RPMI8226 (cell line): ENCODE data around the gene GMDS.

Source experiments
- DNase-seq: peaks from one replicate; pipeline ENCODE4 v3.0.0-alpha.2; 2015

Gene GMDS

DNA sequence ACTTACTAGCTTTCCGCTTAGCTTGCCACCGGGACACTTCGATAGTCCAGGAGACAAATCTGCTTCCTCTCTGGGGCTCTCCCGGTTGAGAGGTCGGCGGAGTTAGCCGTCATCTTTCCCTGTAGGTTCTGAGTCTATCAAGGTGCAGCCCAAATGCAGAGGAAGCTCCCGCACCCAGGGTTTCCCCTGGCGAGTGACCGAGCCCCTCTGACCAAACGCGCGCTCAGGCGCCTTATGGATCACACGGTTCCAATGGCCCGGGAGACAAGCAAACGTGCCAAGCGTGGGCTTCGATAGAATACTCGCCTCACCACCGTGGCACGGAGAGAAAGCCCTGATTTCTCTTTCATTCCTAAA, 651.5 kb downstream of the GMDS start:
- no peak for DNase-seq

DNA sequence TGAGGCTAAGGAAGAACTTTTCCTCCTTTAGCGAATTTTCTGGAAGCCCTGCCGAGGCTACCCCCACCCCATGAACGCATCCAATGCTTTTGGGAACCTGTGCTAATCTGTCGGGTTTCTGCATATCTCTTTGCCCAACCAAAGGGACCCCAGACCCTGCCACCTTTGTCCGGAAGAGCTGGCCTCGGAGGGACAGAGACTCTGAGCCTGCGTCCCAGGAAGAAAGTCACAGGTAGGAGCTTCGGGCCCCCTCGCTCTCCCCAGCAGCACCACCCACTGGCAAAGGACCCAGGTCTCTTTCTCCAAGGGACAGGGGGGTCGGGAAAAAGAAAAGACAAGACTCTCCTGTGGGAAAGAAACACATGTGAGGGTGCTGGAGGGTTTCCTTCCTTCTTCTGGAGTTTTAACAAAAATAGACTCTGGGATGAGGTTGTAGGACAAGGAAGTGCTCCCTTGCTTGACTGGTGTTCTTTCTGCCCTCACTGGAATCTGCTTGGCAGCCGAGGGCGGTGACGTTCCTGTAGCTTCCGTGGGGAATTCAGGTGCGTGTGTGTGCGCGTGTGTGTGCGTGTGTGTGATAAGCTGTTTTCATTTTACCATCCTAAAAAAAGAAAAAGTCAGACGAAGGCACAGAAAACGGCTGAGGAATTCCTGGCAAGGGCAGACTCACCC, 652.0 kb downstream of the GMDS start:
- no peak for DNase-seq

DNA sequence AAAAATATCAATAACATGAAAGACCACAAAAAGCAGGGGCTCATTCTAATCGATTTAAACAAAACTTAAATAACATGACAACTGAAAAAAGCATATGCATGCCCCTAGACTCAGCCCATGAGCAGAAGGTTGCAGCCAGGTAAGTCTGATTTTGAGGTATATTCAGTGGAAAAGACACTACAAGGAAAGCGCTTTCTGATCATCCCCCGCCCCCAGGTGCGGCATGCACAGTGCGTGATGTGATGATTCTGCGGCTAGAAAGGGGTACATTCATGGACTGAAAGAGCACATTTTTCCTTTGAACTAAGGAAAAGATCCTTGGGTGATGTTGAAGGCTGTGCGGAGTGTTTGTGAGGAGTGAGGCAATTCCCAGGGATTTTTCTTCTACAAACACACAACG, 652.6 kb downstream of the GMDS start:
- no peak for DNase-seq

DNA sequence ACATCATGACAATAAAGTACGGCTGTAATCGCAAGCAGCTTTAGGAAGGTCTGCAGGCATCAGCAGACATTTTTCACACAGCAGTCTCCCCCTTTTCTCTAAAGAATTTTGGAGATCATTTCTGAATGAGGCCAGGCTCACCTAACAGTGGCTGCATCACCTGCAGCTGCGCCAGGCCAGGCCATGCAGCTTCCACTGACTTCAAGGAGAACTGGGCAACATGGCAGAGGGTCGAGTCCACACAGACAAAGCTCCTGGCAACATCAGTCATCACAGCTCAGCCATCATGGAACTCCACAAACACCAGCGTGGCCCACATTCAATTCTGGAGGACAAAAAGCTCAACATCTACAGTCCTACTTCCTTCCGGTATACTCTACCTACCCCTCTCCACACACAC, 653.5 kb downstream of the GMDS start:
- DNase-seq = no peak

DNA sequence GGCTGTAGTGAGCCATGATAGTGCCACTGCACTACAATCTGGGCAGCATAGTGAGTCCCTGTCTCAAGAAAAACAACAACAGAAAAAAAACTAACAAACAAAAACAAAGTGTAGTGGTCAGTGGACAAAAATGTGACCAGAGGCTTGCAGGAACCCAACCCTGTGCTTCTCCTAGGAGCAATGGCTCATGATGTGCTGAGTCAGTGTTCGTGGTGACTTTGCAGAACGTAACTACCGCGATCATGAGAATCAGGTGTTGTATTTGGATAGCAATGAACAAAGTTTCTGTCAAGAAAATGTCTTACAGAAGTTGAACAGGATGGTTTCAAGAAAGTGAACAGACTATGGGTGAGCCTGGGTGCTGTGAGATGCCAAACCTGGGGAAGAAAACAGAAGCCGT, 654.2 kb downstream of the GMDS start:
- DNase-seq = no peak

DNA sequence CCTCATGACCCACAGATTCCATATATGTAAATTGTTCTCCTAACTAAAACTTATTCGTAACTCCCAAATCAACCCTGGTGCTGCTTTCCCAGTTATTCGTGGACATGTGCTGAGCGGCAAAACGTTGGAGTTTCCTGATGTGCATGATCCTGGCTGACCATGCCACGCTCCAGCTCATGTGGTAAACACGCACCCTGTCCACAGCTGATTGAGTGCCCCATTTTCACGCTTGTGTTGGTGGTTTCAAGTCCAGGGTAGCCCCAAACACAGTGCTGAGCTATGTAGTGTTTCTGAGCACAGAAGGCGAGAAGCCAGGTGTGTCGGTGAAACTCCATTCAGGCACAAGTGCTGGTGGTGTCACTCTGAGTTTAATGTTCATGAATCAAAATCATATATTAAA, 654.8 kb downstream of the GMDS start:
- no peak for DNase-seq

DNA sequence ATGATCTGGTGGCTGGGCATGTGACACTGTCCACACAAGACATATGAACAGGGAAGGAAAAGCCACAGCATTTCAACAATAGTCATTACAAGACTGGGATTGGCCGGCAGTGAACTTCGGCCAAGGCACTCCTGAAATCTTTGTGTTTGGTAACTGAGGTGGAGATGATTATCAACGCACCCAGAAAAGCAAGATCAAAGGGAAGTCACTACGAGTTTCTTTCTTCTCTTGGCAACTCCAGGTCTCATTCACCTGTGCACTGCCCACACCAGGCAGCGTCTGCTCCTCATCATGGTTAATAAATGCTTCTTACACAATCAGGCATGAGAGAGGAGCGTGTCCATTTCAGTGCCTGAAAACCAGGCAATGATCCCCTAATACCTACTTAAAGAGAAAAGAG, 656.2 kb downstream of the GMDS start:
- no peak for DNase-seq

DNA sequence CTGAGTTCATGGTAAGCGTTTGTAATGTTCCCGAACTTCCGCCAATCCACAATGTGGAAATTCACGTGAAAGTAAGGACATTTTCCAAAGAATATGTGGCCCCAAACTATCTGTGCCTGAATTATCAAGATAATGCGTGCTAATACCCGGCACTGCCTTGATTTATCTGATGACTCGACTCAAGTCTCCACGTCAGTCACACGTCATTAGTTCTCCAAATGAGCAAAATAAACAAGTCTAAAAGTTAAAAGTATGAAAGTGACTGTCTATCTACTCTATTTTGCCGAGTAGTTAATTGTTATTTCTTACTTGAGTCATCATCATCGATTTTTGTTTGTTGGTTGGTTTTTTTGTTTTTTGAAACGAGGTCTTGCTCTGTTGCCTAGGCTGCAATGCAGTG, 657.4 kb downstream of the GMDS start:
- no peak for DNase-seq

DNA sequence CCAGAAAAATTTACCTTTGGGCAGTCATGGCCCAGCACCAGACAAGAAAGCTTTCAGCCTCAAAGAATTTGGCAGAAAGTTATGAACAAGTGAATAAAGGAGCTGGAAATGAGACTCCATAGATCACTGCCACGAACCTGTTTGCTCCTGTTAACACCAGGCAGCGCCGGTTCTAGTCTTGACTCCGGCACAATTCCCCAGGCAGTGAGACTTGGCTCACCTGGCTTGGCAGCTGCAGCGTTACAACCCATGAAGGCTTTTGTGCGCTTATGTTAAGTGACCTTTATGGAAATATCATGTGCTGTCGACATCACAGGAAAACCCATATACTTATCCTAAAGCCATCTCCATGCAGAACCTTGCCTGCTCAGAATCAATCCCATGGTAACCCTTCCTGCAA, 657.9 kb downstream of the GMDS start:
- no peak for DNase-seq

DNA sequence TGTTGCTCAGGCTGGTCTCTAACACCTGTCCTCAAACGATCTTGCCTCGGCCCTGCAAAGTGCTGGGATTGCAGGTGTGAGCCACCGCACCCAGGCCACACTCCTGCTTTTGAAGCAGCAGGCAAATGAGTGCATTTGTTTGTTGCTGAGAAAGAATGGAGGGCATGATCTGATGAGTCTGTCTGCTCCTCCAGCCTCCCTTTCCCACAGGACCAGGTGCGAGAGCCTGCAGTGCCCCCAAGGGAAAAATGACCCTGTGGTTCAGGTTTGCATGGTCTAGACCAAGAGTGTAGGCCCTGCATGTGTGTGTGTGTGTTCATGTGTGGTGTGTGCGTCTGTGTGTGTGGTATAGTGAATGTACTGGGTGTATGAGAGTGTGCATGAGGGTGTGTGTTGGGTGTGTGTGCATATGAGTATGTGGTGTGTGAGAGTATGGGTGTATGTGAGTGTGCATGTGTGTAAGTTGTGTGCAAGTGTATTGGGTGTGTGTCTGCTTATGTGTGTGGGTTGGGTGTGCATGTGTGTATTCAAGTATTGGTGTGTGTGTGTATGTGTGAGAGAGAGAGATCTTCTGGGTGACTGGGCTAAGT, 658.4 kb downstream of the GMDS start:
- DNase-seq = no peak

DNA sequence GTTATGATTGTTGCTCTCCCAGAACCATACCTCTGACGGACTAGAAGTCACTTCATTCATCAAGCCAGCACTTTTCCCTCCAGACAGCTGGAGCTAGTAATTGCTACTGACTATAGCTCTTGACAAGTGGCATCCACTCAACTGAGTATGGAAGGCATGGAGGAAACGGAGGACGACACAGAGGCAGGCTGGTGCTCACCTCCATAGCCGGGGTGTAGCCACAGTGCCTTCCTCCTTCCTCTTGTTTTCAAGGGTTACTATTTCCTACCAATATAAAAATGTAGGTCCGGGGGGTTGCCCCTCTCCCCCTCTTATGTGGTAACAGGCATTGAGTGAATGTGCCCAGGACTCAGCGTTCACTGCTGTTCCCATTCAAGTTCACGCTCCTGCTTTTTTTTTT, 659.1 kb downstream of the GMDS start:
- DNase-seq = no peak

DNA sequence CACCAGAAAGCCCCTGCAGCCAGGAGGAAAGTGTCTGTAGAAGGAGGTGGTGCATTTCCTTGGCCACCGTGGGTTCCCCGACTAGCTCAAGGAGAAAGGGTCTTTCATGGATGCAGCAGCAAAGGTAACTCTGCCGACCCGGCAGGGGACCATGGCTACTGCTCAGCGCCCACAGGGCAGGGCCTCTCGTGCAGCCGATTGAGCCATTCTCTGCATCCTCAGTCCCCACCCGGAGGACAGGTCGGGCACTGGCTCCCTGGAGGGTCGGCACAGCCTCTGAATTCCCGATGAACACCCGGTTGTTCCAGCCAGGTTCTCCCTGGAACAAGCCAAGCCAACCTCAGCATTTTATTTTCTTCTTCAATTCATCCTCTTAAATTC, 659.7 kb downstream of the GMDS start:
- no peak for DNase-seq

DNA sequence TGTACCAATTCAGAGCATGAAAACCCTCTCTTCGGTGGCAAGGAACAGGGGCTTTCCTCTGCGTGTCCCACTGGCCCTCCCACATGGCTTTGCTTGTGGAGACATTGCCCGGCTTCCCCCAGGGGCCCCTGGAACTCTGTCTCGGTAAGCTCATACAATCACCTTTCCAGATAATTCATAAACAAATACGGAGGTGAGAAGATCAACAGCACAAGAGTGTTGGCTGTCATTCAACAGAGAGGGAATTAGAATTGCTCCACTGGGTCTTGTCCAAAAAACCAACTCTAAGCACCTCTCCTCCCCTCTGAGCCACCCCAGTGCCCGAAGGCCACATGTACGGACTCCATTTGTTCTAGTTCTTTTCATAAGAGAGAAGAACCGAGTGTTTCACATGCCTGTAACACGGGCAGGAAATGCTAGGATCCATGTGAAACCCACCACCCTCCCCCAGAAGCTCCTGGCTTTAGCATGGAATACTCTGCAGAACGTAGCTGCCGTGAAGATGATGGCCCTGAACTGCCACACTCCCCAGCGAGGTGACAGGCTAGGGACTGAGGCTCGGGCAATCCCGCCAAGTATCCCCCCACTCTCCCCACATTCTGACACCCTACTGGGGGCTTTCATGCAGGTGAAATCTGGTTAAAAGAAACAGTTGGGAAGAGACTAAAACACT, 660.3 kb downstream of the GMDS start:
- DNase-seq = no peak

DNA sequence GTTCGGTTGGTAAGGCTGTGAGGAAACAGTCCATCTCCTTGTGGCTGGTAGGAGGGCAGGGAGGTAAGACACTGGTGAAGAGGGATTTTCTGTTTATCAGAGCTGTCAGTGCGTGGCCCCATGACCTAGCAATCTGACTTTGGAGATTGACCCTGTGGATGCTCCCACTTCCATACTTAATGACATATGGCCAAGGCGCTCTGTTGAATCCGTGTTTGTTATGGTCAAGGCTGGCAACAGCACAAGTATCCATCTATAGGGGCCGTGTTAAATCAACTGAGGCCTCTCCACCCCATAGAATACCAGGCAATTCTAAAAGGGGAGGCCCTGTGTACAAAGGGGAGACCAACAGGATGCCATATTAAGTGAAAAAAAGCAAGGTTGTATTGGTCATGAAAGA, 661.3 kb downstream of the GMDS start:
- DNase-seq = no peak

DNA sequence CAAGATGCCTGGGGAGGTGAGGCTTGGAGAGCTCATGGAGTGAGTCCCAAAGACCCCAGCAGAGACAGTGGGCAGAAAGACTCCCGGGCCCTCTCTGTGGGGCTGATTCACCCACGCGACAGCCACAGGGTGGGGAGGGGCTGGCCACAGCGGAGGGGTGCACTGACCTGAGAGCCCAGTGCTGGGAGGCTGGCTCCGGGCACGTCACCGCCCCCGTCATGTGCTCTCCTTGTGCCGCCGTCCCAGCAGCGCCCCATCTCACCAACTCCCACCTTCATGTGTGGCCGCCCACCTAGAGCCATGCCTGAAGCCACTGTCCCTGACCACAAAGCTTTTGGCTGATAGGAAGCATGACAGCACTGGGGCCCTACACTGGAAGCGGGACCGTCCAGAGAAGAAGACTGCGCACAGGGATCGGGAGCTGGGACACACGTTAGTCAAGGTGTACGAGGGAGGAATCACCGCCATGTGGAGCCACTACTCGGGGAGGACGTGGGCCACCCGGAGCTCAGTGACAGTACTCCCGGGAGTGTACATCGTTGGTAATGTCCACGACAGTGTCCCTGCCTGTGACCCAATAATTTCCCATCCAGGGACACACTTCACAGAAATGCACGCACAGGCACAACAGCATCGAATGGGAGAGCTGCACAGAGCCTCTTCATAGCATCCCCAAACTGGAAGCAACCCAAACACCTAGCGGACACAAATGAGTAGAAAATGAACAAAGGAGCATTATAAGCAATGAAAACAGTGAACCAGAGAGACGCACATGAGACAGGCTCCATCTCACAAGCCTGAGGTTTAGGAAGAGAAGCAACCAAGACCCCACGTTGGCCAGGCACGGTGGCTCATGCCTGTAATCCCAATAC, 664.0 kb downstream of the GMDS start:
- DNase-seq = no peak

DNA sequence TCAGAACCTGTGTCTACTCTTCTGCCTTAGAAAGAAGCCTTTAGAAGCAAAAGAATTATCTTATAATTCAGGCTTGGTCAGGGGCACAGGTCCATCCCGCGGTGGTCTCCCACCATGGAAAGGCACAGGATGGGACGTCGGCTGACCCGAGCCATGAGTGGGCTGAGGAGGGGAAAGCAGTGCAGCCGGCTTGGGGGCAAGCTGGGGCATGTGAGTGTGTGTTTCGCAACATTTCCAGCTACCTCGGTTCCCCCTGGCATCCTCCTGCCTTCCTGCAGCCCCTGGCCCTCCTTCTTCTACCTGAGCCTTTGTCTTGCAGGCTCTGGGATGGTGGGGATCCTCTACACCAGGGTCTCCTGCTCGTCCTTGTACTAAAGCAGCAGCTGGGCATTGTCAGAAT, 664.8 kb downstream of the GMDS start:
- DNase-seq = no peak

DNA sequence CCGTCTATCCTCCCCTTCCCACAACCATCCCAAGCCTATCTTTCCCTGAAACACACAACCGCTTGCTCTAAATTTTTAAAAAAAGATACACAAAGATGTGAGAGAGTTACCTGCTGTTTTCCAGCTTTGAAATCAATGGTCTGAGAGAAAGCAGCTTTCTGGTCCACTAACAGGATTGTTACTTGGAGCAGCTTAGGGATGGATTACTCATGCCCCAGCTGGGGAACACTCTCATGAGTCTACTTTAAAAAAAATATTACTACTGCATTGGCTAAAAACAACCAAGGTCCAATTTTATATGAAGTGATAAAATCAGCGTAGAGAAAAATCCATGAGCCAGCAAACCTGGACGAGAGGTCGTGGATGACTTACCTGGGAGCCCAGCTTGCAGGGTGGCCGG, 665.3 kb downstream of the GMDS start:
- no peak for DNase-seq

DNA sequence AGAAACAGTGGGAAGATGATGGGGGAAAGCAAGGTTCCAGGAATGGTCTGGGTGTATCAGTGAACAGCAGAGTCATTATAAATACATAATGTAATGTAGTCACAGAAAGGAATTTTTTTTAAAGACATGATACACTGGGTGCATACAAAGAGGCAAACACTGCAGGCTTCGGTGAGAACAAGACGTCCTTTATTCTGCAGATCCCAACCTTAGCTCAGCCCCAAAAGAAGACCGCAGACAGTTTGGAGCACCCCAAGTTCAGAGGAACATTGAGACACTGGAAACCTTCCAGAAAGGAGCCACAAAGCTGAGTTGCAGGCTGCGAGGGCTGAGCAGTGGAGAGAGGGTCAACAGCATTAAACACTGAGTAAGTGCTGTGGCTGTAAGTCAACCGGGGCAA, 666.3 kb downstream of the GMDS start:
- DNase-seq = no peak

DNA sequence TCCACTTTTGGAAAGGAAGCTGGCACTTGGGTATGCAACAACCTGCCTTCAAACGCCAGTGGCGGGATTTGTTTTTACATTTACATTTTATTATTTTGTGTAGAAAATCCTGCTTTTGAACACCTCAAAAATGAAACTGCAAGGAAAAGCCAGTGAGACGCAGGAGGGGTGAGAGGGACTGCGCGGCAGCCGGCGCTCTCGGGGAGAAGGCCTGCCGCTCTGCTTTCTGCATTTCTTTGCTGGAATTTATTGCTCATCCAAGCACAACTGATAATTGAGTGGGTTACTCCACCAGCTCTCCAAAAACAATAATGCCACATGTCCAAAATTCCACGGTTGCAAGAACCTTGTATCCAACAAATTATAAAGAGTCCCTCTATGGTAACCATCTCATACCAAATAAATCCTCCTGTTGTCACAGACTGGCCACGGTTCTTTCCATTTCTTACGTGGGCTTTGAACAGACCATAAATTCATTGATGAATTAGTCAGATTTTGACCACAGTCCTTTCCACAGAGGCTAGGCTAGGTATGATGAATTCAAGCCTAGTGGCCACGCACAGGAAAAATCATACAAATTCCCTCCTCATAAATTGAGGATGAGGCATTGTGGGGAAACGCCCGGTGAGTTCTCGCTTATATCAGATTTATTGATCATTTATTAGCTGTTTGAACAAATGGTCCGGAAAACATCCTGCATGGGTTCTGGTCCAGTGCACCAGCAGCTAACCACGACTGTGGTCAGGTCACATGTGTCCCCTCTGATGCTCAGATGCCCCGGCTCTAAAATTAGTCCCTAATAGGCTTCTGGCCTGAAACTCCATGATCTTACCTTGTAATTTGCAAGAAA, 667.3 kb downstream of the GMDS start:
- no peak for DNase-seq

DNA sequence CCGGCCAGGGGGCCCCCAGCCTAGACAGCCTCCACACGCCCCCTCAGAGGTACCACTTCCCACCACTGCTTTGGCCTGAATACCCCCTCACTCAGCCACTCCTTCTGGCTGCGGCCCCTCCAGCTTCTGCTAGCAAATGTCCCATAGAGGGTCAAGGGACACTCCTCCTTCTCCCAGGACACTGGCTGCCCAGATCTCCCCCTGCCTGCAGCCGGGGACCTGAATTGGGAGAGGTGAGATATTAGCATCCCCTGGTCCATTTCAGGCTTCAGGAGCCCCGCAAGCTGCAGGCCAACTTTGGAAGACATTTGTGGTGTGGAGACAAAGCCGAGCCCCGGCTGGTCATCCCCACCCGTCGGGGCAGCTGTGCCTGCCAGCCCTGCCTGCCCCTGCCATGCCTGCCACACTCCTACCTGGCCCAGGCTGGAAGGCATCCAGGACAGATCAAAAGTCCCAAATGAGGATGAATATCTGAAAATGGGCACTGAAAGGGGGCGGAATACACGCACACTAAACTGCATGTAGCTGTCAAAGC, 668.2 kb downstream of the GMDS start:
- DNase-seq = no peak

DNA sequence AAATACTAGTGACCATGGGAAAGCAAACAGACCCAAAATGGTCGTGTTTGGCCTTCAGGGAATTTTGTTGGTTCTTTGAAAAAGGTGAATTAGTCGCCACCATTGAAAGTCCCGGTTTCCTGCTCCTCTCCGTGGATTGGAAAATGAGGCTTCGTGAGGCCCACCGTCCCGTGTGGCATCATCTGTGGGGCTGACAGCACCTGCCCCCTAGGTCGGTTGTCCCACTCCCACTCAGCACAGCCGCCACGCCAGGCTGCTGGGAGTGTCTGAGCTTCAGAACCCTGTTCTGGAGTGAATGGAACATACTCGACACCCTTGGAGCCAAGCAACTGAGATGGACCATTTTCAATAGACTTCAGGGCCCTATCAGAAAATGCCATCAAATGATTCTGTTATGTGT, 668.7 kb downstream of the GMDS start:
- DNase-seq = no peak

DNA sequence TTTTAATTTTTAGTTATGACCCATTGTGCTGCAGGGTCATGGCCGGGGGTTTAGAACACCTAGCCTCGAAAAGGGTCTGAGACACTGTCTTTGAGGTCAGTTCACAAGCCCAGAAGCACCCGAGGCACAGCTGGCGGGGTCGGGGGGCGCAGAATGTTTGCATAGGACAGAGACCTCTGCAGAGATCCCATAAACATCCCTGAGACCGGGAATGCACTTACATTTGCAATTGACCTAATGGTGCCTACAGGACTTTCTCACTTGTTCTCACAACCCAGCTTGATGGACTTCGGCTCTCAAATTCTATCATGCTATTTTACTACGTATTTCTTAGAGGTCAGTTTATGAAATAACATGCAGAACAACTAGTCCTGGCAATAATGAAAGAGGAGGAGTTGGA, 669.2 kb downstream of the GMDS start:
- no peak for DNase-seq
